Smooth muscle cell (in vitro differentiated cells): ENCODE measurements around the gene ASS1. TPM values are rescaled to one million over a fixed set of nuclear protein-coding genes. Genes with fewer than 3 reads are reported as not detected.

ENCODE experiments used
- DNase-seq: peaks from one replicate; lab custom pipeline; 2025; ENCODE audit not compliant: unreplicated experiment; lab: John Stamatoyannopoulos, UW
- H2AFZ ChIP-seq: fragments of 200-600 bp; sonication (generic); 2 replicates; pipeline ENCODE4 v1.6.0; 2016; ENCODE audit warnings: antibody characterized with exemption, low read depth, mild to moderate bottlenecking
- H3F3A ChIP-seq: fragments of 200-600 bp; sonication (generic); 2 replicates; pipeline ENCODE4 v1.6.0; 2017; ENCODE audit warnings: antibody characterized with exemption, low read depth
- H3K27ac ChIP-seq: fragments of 200-600 bp; sonication (generic); 2 replicates; pipeline ENCODE4 v1.5.1; 2016; ENCODE audit warnings: low read depth, mild to moderate bottlenecking
- H3K27me3 ChIP-seq: fragments of 200-600 bp; sonication (generic); 2 replicates; pipeline ENCODE4 v1.6.1; 2016; ENCODE audit warnings: low read depth, mild to moderate bottlenecking
- H3K36me3 ChIP-seq: fragments of 200-600 bp; sonication (generic); 2 replicates; pipeline ENCODE4 v1.5.1; 2016; ENCODE audit warnings: low read depth
- H3K4me1 ChIP-seq: fragments of 200-600 bp; sonication (generic); 2 replicates; pipeline ENCODE4 v1.5.1; 2016; ENCODE audit warnings: low read depth
- H3K4me2 ChIP-seq: fragments of 200-600 bp; sonication (generic); 2 replicates; pipeline ENCODE4 v1.6.0; 2016; ENCODE audit warnings: mild to moderate bottlenecking
- H3K4me3 ChIP-seq: fragments of 200-600 bp; sonication (generic); 2 replicates; pipeline ENCODE4 v1.5.1; 2016; ENCODE audit warnings: mild to moderate bottlenecking
- H3K79me2 ChIP-seq: fragments of 200-600 bp; sonication (generic); 2 replicates; pipeline ENCODE4 v1.6.0; 2016; ENCODE audit warnings: low read depth, mild to moderate bottlenecking
- H3K9ac ChIP-seq: fragments of 200-600 bp; sonication (generic); 2 replicates; pipeline ENCODE4 v1.6.0; 2016; ENCODE audit warnings: low read depth
- H3K9me3 ChIP-seq: fragments of 200-600 bp; sonication (generic); replicated peaks from 2 replicates; pipeline ENCODE4 v1.5.1; 2016; ENCODE audit warnings: low read depth
- H4K20me1 ChIP-seq: fragments of 200-600 bp; sonication (generic); 2 replicates; pipeline ENCODE4 v1.6.0; 2016; ENCODE audit warnings: low read depth
- WGBS: methylation state at CpG from one replicate; pipeline ENCODE4 v1.1.7; 2016; ENCODE audit warnings: low lambda C conversion rate; 5-methylcytosine and 5-hydroxymethylcytosine counted together
- polyA plus RNA-seq: library from polyadenylated mRNA; unstranded; fragments of >200 nt; fragmentation: Nextera tagmentation; extraction: Ambion mirVana; gene quantifications from 2 replicates; pipeline ENCODE4 v1.2.1, GENCODE V29; 2016
- total RNA-seq: library from RNA; depleted of rRNA; stranded (reverse); fragments of >200 nt; gene quantifications from 2 replicates; pipeline ENCODE4 v1.2.3, GENCODE V29; 2014
- TF ChIP-seq, protein P1 (sequence below): fragments of 200-600 bp; sonication (generic); IDR thresholded peaks from 2 replicates; pipeline ENCODE4 v1.5.1; 2017; ENCODE audit warnings: borderline replicate concordance, mild to moderate bottlenecking, antibody characterized with exemption; ENCODE audit not compliant: insufficient read depth, poor library complexity, severe bottlenecking

ASS1 gene
- total and polyA plus RNA-seq, 2 experiments from 2014 or later: 78.2 to 81.5 TPM

DNA sequence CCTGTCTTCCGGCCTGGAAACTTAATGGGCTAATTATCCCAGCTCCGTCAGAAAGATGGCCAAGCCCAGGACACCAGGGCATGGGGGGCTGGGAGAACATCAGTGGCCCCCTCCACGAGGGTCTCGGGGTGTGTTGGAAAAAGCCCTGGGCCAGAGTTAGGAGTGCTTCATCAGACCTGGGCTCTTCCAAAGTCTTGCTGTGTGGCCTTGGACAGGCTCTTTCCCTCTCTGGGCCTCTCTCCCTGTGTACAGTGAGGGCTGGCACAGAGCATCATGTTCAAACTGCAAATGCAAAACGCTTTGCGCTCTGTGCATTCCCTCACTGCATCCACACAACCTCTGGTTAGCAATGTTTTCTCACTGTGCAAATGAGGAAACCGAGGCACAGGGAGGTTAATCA lies 48.3 kb downstream of the ASS1 start:
- H3K27ac ChIP-seq: no peak overlapping the region
- H3K27me3 ChIP-seq: no peaks in the 10 kb centered on the region
- H3K4me3 ChIP-seq: no peak overlapping the region
- peaks cover 6% of the 10 kb centered on the region for H3K36me3 ChIP-seq
- TF ChIP-seq, protein P1, sequence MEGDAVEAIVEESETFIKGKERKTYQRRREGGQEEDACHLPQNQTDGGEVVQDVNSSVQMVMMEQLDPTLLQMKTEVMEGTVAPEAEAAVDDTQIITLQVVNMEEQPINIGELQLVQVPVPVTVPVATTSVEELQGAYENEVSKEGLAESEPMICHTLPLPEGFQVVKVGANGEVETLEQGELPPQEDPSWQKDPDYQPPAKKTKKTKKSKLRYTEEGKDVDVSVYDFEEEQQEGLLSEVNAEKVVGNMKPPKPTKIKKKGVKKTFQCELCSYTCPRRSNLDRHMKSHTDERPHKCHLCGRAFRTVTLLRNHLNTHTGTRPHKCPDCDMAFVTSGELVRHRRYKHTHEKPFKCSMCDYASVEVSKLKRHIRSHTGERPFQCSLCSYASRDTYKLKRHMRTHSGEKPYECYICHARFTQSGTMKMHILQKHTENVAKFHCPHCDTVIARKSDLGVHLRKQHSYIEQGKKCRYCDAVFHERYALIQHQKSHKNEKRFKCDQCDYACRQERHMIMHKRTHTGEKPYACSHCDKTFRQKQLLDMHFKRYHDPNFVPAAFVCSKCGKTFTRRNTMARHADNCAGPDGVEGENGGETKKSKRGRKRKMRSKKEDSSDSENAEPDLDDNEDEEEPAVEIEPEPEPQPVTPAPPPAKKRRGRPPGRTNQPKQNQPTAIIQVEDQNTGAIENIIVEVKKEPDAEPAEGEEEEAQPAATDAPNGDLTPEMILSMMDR: no peak
- WGBS: 83% methylated on average over 7 of the region's 7 CpGs
- H4K20me1 ChIP-seq: no peaks in the 10 kb centered on the region
- no peak for DNase-seq
- no peaks in the 10 kb centered on the region for H3K4me1 ChIP-seq
- H3K9ac ChIP-seq: no peak overlapping the region
- H3K79me2 ChIP-seq: no peaks in the 10 kb centered on the region
- H3K4me2 ChIP-seq: no peak overlapping the region
- no peak overlapping the region for H2AFZ ChIP-seq
- peaks cover 2% of the 10 kb centered on the region for H3K9me3 ChIP-seq
- H3F3A ChIP-seq: no peaks in the 10 kb centered on the region

DNA sequence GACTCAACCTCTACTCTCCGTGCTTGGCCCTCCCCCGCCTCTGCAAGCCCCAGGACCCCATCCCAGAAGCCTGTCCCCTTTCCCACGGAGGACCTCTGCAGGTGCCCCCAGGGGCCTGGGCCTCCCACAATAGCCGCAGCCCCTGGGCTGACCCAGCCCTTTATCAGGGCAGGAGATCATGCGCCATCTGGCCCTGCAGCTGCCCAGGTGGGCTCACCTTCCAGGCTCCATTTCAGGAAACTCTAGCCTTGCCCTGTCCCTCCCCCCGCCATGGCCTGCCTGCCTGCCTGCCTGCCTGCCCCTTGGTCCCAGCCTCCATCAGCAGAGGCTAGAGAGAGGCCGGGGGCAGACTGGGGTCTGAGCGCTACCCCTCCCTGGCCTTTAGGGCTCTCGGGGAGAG lies 48.7 kb downstream of the ASS1 start:
- Histone ChIP-seq H3K79me2 (no peaks in the 10 kb centered on the region), H3K4me1 (no peaks in the 10 kb centered on the region), H3K36me3 (peaks cover 6% of the 10 kb centered on the region), H3K4me3 (no peak overlapping the region), H2AFZ (no peak overlapping the region), H3K27me3 (no peaks in the 10 kb centered on the region), H3K4me2 (no peak overlapping the region), H3K27ac (no peak overlapping the region), H3K9ac (no peak overlapping the region), H3K9me3 (peaks cover 2% of the 10 kb centered on the region), H3F3A (no peaks in the 10 kb centered on the region), H4K20me1 (no peaks in the 10 kb centered on the region)
- TF ChIP-seq, protein P1: no peak
- DNase-seq: no peak
- 93% methylated on average over 8 of the region's 9 CpGs for WGBS

DNA sequence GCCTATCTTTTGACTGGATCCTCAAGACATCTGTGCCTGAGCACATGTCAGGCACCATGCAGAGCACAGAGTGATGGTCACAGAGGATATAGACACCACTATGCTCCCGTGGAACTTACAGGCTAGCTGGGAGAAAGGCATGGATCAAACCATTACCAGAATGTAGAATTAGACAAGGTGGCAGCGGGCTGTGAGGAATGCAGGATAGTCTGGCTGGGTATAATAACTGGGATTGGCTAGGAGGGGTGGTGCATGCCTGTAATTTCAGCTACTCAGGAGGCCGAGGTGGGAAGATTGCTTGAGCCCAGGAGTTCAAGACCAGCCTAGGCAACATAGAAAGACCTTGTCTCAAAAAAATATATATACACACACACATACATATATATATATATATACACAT lies 50.3 kb downstream of the ASS1 start:
- DNase-seq: no peak
- Histone ChIP-seq H3K27me3 (no peaks in the 10 kb centered on the region), H3K4me2 (no peak overlapping the region), H3K79me2 (no peaks in the 10 kb centered on the region), H3K4me3 (no peak overlapping the region), H3K4me1 (no peaks in the 10 kb centered on the region), H2AFZ (no peak overlapping the region), H3K9me3 (peaks cover 2% of the 10 kb centered on the region), H3F3A (no peaks in the 10 kb centered on the region), H3K9ac (no peak overlapping the region), H3K36me3 (peaks cover 6% of the 10 kb centered on the region), H3K27ac (no peak overlapping the region), H4K20me1 (no peaks in the 10 kb centered on the region)
- TF ChIP-seq, protein P1: no peak
- 97% methylated on average over 3 of the region's 3 CpGs for WGBS

DNA sequence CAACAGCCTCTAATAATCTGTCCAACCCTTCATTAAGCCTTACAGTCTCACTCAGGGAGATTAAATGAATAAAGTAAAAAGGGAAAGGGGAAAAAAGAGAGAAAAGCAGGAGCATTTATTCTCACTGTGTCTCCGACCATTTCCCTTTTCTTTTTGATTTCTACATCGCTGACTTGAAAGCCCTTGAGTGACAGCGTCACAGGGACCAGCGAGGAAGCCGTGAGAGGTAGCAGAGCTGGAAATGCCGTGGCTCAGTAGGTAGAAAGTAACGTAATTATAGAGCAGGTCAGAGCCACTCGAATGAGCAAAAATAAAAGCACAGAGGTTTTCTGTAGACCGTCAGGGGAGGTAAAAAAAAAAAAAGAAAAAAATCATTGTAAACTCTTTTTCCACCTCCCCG lies 52.4 kb downstream of the ASS1 start:
- DNase-seq: no peak
- H3K79me2 ChIP-seq: no peaks in the 10 kb centered on the region
- no peaks in the 10 kb centered on the region for H4K20me1 ChIP-seq
- H3K27ac ChIP-seq: no peak overlapping the region
- TF ChIP-seq, protein P1: no peak
- no peaks in the 10 kb centered on the region for H3K27me3 ChIP-seq
- H3K9me3 ChIP-seq: peaks cover 2% of the 10 kb centered on the region
- peaks cover 6% of the 10 kb centered on the region for H3K36me3 ChIP-seq
- no peaks in the 10 kb centered on the region for H3K4me1 ChIP-seq
- H3K9ac ChIP-seq: no peak overlapping the region
- no peak overlapping the region for H3K4me3 ChIP-seq
- H3K4me2 ChIP-seq: no peak overlapping the region
- no peaks in the 10 kb centered on the region for H3F3A ChIP-seq
- H2AFZ ChIP-seq: no peak overlapping the region
- WGBS: 89% methylated on average over 10 of the region's 10 CpGs
